Measurements from ENCODE around the gene TCAP.

The TCAP gene

DNA sequence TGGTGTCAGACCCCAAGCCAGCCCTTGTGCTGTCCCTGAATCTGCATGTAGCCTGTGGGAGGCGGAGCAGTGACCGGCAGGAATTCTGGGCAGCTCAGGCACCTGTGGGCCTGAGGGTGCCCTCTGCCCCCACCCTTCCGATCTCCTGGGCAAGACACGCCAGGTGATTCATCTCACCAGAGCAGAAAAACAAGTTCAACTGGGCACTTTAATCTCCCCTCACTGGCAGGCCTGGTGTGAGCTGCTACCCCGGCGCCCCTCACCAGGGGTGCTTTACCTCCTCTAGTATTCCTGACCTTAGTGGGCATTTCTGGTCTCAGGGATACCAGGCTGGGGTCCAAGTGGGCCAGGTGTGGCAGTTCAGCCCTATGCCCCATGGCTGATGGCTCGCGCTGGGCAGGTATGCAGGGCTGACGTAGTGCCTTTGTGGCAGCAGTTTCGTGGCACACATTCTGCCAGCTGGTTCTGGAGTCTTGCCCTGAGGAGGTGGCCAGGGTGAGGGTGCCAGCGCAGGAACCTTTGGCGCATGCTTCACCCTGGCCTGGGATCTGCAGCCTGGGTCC lies 40.7 kb downstream of the TCAP start:
- H3K27ac ChIP-seq (ENCODE audit: low read depth, low read length), result no peak overlapping the region
- no peak overlapping the region for H3K4me2 ChIP-seq (ENCODE audit: low read depth, low read length, poor library complexity, severe bottlenecking)
- H3K27me3 ChIP-seq (ENCODE audit: low read length), result no peaks in the 10 kb centered on the region
- H3K4me3 ChIP-seq (ENCODE audit: insufficient read depth, low read length, poor library complexity, severe bottlenecking), result no peak overlapping the region
- H3K9me3 ChIP-seq (ENCODE audit: insufficient read depth, low read length), result no peaks in the 10 kb centered on the region
- TF ChIP-seq, protein P1, sequence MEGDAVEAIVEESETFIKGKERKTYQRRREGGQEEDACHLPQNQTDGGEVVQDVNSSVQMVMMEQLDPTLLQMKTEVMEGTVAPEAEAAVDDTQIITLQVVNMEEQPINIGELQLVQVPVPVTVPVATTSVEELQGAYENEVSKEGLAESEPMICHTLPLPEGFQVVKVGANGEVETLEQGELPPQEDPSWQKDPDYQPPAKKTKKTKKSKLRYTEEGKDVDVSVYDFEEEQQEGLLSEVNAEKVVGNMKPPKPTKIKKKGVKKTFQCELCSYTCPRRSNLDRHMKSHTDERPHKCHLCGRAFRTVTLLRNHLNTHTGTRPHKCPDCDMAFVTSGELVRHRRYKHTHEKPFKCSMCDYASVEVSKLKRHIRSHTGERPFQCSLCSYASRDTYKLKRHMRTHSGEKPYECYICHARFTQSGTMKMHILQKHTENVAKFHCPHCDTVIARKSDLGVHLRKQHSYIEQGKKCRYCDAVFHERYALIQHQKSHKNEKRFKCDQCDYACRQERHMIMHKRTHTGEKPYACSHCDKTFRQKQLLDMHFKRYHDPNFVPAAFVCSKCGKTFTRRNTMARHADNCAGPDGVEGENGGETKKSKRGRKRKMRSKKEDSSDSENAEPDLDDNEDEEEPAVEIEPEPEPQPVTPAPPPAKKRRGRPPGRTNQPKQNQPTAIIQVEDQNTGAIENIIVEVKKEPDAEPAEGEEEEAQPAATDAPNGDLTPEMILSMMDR (IDR thresholded peaks at IDR 0.05; ENCODE audit: insufficient read depth, low read length, poor library complexity, severe bottlenecking), result no peak
- no peaks in the 10 kb centered on the region for H3F3A ChIP-seq (ENCODE audit: insufficient read depth)
- H3K9me2 ChIP-seq (replicated peaks; ENCODE audit: insufficient read depth, low read length), result no peaks in the 10 kb centered on the region
- no peaks in the 10 kb centered on the region for H3K79me2 ChIP-seq (ENCODE audit: insufficient read depth, low read length)
- H2AFZ ChIP-seq (ENCODE audit: low read depth, low read length, severe bottlenecking), result no peak overlapping the region
- no peak overlapping the region for H3K9ac ChIP-seq (ENCODE audit: low read length)
- no peaks in the 10 kb centered on the region for H4K20me1 ChIP-seq (ENCODE audit: low read depth, low read length)
- no peaks in the 10 kb centered on the region for H3K36me3 ChIP-seq (ENCODE audit: low read length)

DNA sequence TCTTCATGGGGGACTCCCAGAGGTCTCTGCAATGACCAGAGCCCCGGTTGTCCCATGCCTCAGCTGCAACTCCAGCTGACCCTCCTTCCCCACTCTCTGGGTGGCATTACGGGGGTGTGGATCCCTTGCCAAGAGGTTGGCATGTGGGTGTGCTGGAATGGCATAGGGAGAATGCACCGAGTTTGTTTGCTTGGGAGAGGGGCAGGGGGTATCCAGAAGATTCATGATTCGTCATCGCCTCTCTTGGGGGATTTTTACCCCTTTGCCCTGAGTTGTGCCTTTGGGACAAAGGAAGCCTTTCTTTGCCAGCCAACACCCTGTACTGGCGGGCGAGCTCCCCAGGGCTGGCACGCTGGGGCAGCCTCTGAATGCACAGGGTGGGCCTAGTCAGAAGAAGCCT lies 41.2 kb downstream of the TCAP start:
- H3K9me3 ChIP-seq (ENCODE audit: insufficient read depth, low read length), result no peaks in the 10 kb centered on the region

DNA sequence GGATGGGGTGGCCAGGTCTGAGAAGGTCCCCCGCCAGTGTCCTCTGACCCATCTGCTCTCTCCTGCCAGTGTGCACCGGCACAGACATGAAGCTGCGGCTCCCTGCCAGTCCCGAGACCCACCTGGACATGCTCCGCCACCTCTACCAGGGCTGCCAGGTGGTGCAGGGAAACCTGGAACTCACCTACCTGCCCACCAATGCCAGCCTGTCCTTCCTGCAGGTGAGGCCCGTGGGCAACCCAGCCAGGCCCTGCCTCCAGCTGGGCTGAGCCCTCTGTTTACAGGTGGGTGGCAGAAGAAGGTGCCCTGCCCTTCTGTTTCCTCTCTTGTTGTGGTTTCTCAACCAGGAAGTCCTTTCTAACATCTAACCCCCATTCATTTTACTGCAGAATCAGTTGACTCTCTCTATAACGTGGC lies 41.8 kb downstream of the TCAP start:
- Histone ChIP-seq H3K9me2 (replicated peaks; ENCODE audit: insufficient read depth, low read length) (no peaks in the 10 kb centered on the region), H3F3A (ENCODE audit: insufficient read depth) (no peaks in the 10 kb centered on the region), H3K4me3 (ENCODE audit: insufficient read depth, low read length, poor library complexity, severe bottlenecking) (no peak overlapping the region), H3K79me2 (ENCODE audit: insufficient read depth, low read length) (no peaks in the 10 kb centered on the region), H3K9ac (ENCODE audit: low read length) (no peak overlapping the region), H3K9me3 (ENCODE audit: insufficient read depth, low read length) (no peaks in the 10 kb centered on the region), H3K27ac (ENCODE audit: low read depth, low read length) (no peak overlapping the region), H3K36me3 (ENCODE audit: low read length) (no peaks in the 10 kb centered on the region), H4K20me1 (ENCODE audit: low read depth, low read length) (no peaks in the 10 kb centered on the region), H3K27me3 (ENCODE audit: low read length) (no peaks in the 10 kb centered on the region), H3K4me2 (ENCODE audit: low read depth, low read length, poor library complexity, severe bottlenecking) (no peak overlapping the region), H2AFZ (ENCODE audit: low read depth, low read length, severe bottlenecking) (no peak overlapping the region)
- TF ChIP-seq, protein P1 (IDR thresholded peaks at IDR 0.05; ENCODE audit: insufficient read depth, low read length, poor library complexity, severe bottlenecking), result no peak
- no peak for TF ChIP-seq EZH2phosphoT487 (conservative IDR thresholded peaks at IDR 0.05; ENCODE audit: low read length)

More for the DNA sequence above, 41.2 kb downstream of the TCAP start:
- no peak overlapping the region for H3K4me3 ChIP-seq (ENCODE audit: insufficient read depth, low read length, poor library complexity, severe bottlenecking)
- no peak overlapping the region for H3K4me2 ChIP-seq (ENCODE audit: low read depth, low read length, poor library complexity, severe bottlenecking)
- no peaks in the 10 kb centered on the region for H3K27me3 ChIP-seq (ENCODE audit: low read length)
- TF ChIP-seq, protein P1 (IDR thresholded peaks at IDR 0.05; ENCODE audit: insufficient read depth, low read length, poor library complexity, severe bottlenecking), result no peak
- TF ChIP-seq EZH2phosphoT487 (conservative IDR thresholded peaks at IDR 0.05; ENCODE audit: low read length), result no peak
- no peak overlapping the region for H3K27ac ChIP-seq (ENCODE audit: low read depth, low read length)
- H4K20me1 ChIP-seq (ENCODE audit: low read depth, low read length), result no peaks in the 10 kb centered on the region
- no peak overlapping the region for H2AFZ ChIP-seq (ENCODE audit: low read depth, low read length, severe bottlenecking)
- no peaks in the 10 kb centered on the region for H3K79me2 ChIP-seq (ENCODE audit: insufficient read depth, low read length)
- H3K36me3 ChIP-seq (ENCODE audit: low read length), result no peaks in the 10 kb centered on the region
- no peaks in the 10 kb centered on the region for H3K9me2 ChIP-seq (replicated peaks; ENCODE audit: insufficient read depth, low read length)
- H3K9ac ChIP-seq (ENCODE audit: low read length), result no peak overlapping the region
- no peaks in the 10 kb centered on the region for H3F3A ChIP-seq (ENCODE audit: insufficient read depth)

Measured in SU-DHL-6 (cell line).